ENCODE data around the gene CMSS1. TPM values are rescaled to one million over a fixed set of nuclear protein-coding genes. Genes with fewer than 3 reads are reported as not detected.
A peak's percentile ranks its signal among the peaks of the same experiment; 100 is the strongest.

Gene CMSS1
- total and polyA plus RNA-seq, 2 of the 13 experiments (the other 11 are each of a cell fraction or from before 2014, with no cell fraction given), result 6.4 to 48.7 TPM

GRCh38 chr3:100113723-100114412 is 296.2 kb downstream of the CMSS1 start:
- TF ChIP-seq SNAPC5 (CRISPR knock-in tag; IDR thresholded peaks at IDR 0.05; ENCODE audit: borderline replicate concordance) (no peak), ZNF724P (CRISPR knock-in tag; IDR thresholded peaks at IDR 0.05; ENCODE audit: borderline replicate concordance) (no peak), KDM5A (IDR thresholded peaks at IDR 0.05; ENCODE audit: borderline replicate concordance, low read length) (no peak)
- no TSS peak for BruUV-seq (replicated peaks)
- intact Hi-C loops (cut with micrococcal nuclease; ENCODE audit: unreplicated experiment) (no loop called here), in situ Hi-C loops (cut with HindIII; ENCODE audit: extremely low pct_ligation_motif_present, low pct_unique_long_range_greater_than_20kb) (no loop called here)
- Histone ChIP-seq H4K20me1 (ENCODE audit: insufficient read depth, low read length) (no peaks in the 10 kb centered on the region), H3K79me2 (ENCODE audit: insufficient read depth, low read length) (no peaks in the 10 kb centered on the region), H3K27ac (ENCODE audit: extremely low read length, insufficient read depth, low read length) (no peak overlapping the region), H3K4me3 (replicated peaks in 1 of 3; ENCODE audit: insufficient read depth in 1 of 3, low read depth in 2 of 3, low read length in 3 of 3) (no peak overlapping the region), H3K36me3 (replicated peaks in 1 of 2; ENCODE audit: control insufficient read depth in 1 of 2, insufficient read depth in 2 of 2, low read length in 2 of 2) (no peaks in the 10 kb centered on the region), H3K27me3 (ENCODE audit: control insufficient read depth in 1 of 2, insufficient read depth in 2 of 2, low read length in 2 of 2) (no peaks in the 10 kb centered on the region), H3K9me3 (ENCODE audit: low read length) (no peaks in the 10 kb centered on the region), H3K9ac (ENCODE audit: insufficient read depth, low read depth, low read length) (no peak overlapping the region), H2AFZ (ENCODE audit: low read length) (no peak overlapping the region), H3K4me2 (ENCODE audit: low read depth, low read length) (no peak overlapping the region), H3K4me1 (ENCODE audit: insufficient read depth, low read length) (peaks cover 19% of the 10 kb centered on the region)
- ChIA-PET CTCF (ENCODE audit: low intra/inter-chr PET ratio, low total read pairs) (no interaction called here), POLR2A (interaction anchor here (1.5 kb wide), 1 partner anchor 37 kb away, joined by 4 read pairs; no protein-coding TSS in a partner anchor)
- DNase-seq (ENCODE audit: low spot score) (no peak), ATAC-seq (no peak; the same call in 2 of the 3 replicates), FAIRE-seq (no peak)
- 97% methylated on average over 7 of the region's 7 CpGs for WGBS (ENCODE audit: low lambda C conversion rate)

- Histone ChIP-seq H2AFZ (ENCODE audit: low read length) (peak within 1 kb of the TSS; percentile 82), H3K4me2 (ENCODE audit: low read depth, low read length) (peak within 1 kb of the TSS; percentile 29; the same call in 1 of the 2 replicates), H3K27me3 (ENCODE audit: control insufficient read depth in 1 of 2, insufficient read depth in 2 of 2, low read length in 2 of 2) (no peaks in the 10 kb centered on the region), H3K27ac (ENCODE audit: extremely low read length, insufficient read depth, low read length) (peak within 1 kb of the TSS; percentile 12), H3K4me3 (replicated peaks in 1 of 3; ENCODE audit: insufficient read depth in 1 of 3, low read depth in 2 of 3, low read length in 3 of 3) (no peak within 1 kb of the TSS), H3K9me3 (ENCODE audit: low read length) (no peaks in the 10 kb centered on the region), H3K79me2 (ENCODE audit: insufficient read depth, low read length) (no peaks in the 10 kb centered on the region), H3K9ac (ENCODE audit: insufficient read depth, low read depth, low read length) (no peak within 1 kb of the TSS), H3K4me1 (ENCODE audit: insufficient read depth, low read length) (peaks cover 17% of the 10 kb centered on the region), H4K20me1 (ENCODE audit: insufficient read depth, low read length) (no peaks in the 10 kb centered on the region), H3K36me3 (replicated peaks in 1 of 2; ENCODE audit: control insufficient read depth in 1 of 2, insufficient read depth in 2 of 2, low read length in 2 of 2) (no peaks in the 10 kb centered on the region)
- no TSS peak for BruUV-seq (replicated peaks)
- ATAC-seq, result peak; percentile 73
- peak; percentile 42 for DNase-seq (ENCODE audit: low spot score)
- WGBS (ENCODE audit: low lambda C conversion rate), result 50% methylated on average over 7 of the region's 7 CpGs
- no peak for FAIRE-seq
- in situ Hi-C loops (cut with HindIII; ENCODE audit: extremely low pct_ligation_motif_present, low pct_unique_long_range_greater_than_20kb), result no loop called here
- intact Hi-C loops (cut with micrococcal nuclease; ENCODE audit: unreplicated experiment), result no loop called here
- CTCF ChIA-PET (ENCODE audit: low intra/inter-chr PET ratio, low total read pairs), result no interaction called here
- POLR2A ChIA-PET, result interaction anchor here (1.5 kb wide), 1 partner anchor 38 kb away, joined by 4 read pairs; no protein-coding TSS in a partner anchor
- TF ChIP-seq ZNF746 (CRISPR knock-in tag; IDR thresholded peaks at IDR 0.05) (0 out of 2 replicates have a peak, but pooled peaks have one; percentile 19), POGZ (CRISPR knock-in tag; IDR thresholded peaks at IDR 0.05) (peak; percentile 77; the same call in 1 of the 2 replicates), ZNF510 (CRISPR knock-in tag; IDR thresholded peaks at IDR 0.05; ENCODE audit: low read depth) (no peak), ZNF501 (CRISPR knock-in tag; IDR thresholded peaks at IDR 0.05) (no peak), ZMYM4 (CRISPR knock-in tag; IDR thresholded peaks at IDR 0.05) (peak; percentile 85), XBP1 (CRISPR knock-in tag; IDR thresholded peaks at IDR 0.05) (no peak), NONO (IDR thresholded peaks at IDR 0.05) (no peak), NONO (CRISPR knock-in tag; conservative IDR thresholded peaks at IDR 0.05) (peak; percentile 58; the same call in 1 of the 2 replicates), WIZ (CRISPR knock-in tag; IDR thresholded peaks at IDR 0.05) (0 out of 2 replicates have a peak, but pooled peaks have one; percentile 19), ZBTB33 (CRISPR knock-in tag; IDR thresholded peaks at IDR 0.05) (peak; percentile 78), HNF4G (IDR thresholded peaks at IDR 0.05; ENCODE audit: borderline replicate concordance, low read depth, low read length) (0 out of 2 replicates have a peak, but pooled peaks have one; percentile 7), HNF4G (CRISPR knock-in tag; IDR thresholded peaks at IDR 0.05; ENCODE audit: borderline replicate concordance, low read depth) (no peak), SAP130 (CRISPR knock-in tag; IDR thresholded peaks at IDR 0.05; ENCODE audit: low read depth) (peak; percentile 46; the same call in 1 of the 2 replicates), HOXA3 (CRISPR knock-in tag; IDR thresholded peaks at IDR 0.05) (no peak)
These were observed 296.9 kb downstream of the CMSS1 start, which contains the start of gene FILIP1L for GRCh38 chr3:100114413-100115030. Gene FILIP1L (minus strand): TSS chr3:100114501.

Measured in HepG2 (cell line).